Putamen (tissue), 1 donor: ENCODE data around the gene GIMAP7.
"Not testable (repeated sequence)": the region's sequence is repeated elsewhere in the genome, so short reads cannot be mapped to it uniquely, and the experiment has no call there.

Experiments
- DNase-seq: peaks from one replicate; pipeline ENCODE4 v3.0.0-alpha.2; 2016; ENCODE audit warnings: low spot score

Gene GIMAP7

DNA sequence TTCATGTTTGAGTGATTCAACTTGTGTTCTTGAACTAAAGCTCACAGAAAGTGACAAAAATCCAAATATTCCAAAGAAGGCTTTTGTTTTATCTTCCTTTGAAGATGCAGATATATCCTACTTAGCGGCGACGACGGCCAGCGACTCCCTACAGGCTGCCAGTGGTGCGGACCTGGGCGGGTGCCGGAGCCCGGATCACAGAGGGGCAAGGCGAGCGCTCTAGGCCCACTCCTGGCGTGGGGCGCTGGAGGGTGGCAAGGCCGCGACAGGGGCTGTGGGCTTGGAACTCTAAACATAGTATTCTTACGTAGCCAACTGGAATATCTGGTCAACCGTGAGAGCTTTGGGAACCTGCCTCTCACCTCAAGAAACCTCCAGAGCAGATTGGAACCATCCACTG, 914 bp upstream of the GIMAP7 start:
- DNase-seq: no peak

DNA sequence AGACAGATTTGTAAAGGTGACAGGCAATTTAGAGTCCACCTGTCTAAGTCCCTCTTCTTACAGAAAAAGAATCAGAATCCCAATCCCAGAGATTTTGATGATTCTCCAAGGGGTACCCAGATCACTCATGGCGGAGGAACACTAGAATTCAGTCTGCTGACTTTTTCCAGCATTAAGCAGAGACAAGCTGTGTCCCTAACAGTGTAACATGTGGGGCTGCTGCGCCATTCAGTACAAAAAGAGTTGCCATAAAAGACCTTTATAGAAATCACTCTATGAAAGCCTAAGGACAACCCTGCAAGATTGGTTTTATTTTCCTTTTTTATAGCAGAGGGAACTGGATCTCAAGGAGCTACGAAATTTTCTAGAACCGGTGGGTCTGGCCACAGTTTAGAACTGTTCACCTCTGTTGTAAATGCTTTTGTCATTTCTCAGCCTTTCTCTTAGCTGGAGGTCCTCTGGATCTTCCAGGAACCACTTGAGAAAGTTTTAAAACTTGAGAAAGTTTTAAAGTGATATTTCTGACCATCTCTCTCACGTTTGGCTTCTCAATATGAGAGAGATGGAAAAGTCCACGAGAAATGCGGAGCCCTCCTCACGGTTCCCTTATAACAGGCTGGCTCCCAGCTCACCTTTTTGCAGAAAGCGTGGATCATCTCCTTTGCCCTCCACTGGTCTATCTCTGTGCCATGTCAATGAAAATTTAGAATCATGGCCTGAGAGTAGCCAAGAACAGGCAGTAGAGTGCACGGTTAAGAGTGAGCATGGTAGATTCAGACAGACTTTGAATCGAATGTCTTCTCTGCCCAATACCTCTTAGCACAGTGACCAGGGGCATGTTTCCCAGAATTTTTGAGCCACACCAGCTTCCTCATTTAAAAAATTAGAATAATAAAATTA, 826 bp downstream of the GIMAP7 start:
- DNase-seq: no peak

- no peak for DNase-seq
Observed at GRCh38 chr7:150516956-150517745, 2.5 kb downstream of the GIMAP7 start.

- no peak for DNase-seq
Observed at GRCh38 chr7:150519310-150519709, 4.6 kb downstream of the GIMAP7 start.

DNA sequence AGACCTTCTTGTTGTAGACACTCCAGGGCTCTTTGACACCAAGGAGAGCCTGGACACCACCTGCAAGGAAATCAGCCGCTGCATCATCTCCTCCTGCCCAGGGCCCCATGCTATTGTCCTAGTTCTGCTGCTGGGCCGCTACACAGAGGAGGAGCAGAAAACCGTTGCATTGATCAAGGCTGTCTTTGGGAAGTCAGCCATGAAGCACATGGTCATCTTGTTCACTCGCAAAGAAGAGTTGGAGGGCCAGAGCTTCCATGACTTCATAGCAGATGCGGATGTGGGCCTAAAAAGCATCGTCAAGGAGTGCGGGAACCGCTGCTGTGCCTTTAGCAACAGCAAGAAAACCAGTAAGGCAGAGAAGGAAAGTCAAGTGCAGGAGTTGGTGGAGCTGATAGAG, 5.5 kb downstream of the GIMAP7 start:
- no peak for DNase-seq

DNA sequence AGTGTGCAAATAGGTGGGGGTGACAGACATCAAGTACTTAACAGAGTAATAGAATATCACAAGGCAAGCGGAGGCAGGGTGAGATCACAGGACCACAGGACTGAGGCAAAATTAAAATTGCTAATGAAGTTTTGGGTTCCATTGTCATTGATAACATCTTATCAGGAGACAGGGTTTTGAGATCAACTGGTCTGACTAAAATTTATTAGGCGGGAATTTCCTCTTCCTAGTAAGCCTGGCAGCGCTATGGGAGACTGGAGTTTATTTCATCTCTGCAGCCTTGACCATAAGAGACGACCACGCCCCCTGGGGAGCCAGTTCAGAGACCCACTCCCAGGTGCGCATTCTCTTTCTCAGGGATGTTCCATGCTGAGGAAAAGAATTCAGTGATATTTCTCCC, 8.3 kb downstream of the GIMAP7 start:
- DNase-seq: not testable (repeated sequence)

DNA sequence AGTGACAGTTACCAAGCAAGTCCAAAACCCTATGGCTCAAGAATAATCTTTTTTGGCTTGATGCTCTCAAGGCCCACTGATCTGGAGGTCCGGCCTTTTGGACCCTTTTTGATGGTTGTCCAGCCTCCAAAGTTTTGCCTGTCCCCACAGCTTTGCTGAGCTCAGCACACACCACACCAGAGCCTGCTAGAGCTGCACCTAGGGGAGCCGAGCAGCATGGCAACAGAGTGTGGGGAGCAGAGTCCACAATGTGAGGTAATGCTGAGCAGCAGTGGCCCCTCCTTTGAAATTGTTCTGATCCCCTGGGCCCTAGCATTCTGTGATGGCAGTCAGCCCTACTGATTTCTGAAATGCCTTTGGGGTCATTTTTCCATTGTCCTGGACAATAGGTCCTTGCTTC, 9.3 kb downstream of the GIMAP7 start:
- DNase-seq: no peak

GRCh38 chr7:150531704-150532103, 17.0 kb downstream of the GIMAP7 start:
- DNase-seq: no peak

DNA sequence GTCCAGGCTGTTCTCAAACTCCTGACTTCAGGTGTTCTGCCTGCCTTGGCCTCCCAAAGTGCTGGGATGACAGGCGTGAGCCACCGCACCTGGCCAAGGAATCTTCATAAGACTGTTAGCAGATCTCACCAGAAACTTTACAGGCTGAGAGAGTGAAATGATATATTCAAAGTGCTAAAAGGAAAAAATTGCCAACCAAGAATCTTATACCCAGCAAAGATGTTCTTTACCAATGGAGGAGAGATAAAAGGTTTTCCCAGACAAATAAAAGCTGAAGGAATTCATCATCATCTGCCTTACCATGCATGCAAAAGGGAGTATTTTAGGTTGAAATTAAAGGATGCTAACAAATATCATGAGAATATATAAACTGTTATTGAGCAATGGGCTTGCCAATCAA, 23.6 kb downstream of the GIMAP7 start:
- DNase-seq: no peak

- DNase-seq: no peak
Observed at GRCh38 chr7:150553163-150553562, 38.5 kb downstream of the GIMAP7 start.

DNA sequence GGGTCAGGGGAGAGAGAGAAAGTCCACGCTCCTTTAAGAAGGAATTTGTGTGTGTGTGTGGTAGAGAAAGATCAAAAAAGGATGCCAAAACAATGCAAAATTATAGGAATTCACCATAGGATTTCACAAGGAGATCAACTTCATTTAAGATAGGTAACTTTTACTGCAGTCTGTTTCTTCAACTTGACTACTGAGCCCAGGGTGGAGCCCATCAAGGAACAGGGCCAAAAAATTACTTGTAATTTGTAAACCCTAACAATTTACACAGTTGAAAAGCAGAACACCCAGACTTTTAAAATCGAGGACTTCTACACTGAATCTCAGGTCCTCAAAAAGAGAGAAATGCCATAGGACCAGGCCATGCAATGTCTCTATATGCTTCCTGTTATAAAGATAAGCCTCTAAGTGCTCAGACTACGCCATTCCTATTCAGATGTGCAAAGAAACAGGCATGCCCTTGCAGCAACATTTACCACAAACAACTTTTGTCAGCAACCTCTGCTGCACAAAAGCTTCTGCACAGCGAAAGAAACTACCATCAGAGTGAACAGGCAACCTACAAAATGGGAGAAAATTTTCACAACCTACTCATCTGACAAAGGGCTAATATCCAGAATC, 42.0 kb downstream of the GIMAP7 start:
- no peak for DNase-seq

DNA sequence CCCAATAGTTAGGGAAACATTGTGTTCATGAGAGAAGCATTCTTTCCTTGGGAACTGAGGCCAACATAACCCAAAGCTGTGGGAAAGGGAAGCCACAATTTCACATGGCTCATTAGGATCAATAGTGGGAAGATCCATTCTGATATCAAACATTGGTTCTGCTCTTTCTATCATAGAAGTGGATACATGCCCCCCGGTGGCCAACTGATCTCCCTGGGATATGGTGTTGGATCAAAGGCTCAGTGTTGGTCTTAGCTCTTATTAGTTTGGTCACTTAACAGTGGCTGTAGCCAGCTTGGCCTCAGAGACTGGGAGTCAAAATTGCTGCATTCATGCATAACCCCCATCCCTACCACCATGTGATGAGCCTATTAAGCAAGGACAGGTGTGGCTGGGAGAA, 45.8 kb downstream of the GIMAP7 start:
- no peak for DNase-seq

DNA sequence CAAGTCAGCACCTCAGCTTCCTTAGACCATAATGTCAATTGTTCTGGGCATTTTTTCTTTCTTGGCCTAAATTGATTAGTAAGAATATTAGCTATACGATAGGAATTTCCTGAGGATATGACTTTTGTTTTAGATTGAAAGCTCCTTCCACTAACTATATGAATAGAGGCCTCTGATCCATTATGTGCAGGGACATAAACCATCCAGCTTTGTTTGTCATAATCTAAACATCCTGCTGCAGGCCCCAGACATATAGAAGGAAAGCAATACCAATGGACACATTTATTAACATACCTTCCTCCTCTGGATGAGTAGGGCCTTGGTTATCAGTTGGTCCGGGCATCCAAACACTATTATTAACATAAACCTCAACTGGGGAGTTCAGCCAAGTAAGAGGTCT, 48.2 kb downstream of the GIMAP7 start:
- DNase-seq: no peak

DNA sequence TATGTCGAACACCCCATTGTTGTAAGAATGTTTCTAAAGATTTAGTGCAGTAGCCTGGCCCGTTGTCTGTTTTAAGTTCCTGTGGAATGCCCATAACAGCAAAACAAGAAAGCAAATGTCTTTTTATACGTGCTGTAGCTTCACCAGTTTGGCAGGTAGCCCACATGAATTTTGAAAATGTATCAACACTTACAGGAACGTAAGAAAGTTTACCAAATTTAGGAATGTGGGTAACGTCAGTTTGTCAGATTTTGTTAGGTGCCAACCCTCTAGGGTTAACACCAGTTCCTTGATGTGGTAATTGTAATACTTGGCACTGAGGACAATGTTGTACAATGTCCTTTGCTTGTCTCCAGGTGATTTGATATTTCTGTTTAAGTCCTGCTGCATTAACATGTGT, 49.3 kb downstream of the GIMAP7 start:
- no peak for DNase-seq

GRCh38 chr7:150564566-150564965, 49.9 kb downstream of the GIMAP7 start:
- no peak for DNase-seq

DNA sequence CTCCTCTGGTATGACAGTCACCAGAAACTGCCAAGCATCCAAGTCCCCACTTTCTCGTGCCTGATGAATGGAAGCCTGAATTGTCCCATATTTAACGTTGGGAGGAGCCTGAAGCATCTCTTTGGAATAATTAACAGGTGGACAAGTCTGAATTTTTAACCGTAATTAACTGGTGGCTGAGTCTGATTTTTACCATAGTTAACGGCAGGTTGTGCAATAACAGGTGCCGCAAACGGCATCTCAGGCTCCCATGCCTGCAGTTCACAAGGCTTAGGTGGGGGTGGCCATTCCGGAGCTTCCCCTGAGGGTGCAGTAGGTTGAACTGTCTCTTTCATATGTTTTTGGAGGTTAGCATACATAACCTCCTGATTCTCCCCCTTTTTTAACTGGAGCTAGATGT, 50.6 kb downstream of the GIMAP7 start:
- DNase-seq: no peak

GRCh38 chr7:150566123-150566522, 51.5 kb downstream of the GIMAP7 start:
- DNase-seq: no peak

DNA sequence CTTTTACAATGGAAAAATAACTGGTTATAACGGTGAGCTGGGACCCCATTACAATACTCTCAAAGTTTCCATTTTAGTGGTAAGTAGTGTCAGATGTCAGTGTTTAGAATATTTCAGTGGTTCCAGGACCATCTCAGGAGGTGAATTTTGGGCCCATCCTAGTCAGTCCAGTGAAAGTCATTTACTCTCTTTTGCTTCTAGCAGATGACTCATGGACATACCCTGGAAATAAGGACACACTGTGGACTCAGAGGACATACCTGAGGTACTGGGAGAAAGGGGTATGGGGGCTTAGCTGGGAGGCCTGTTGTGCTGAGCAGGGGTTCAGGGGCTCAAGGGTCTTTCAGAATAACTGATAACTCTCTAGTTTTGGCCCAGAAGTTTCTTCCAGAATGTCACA, 51.9 kb downstream of the GIMAP7 start:
- DNase-seq: no peak

GRCh38 chr7:150567169-150567568, 52.5 kb downstream of the GIMAP7 start, which contains the start of gene GIMAP4:
Gene GIMAP4 (plus strand): TSS chr7:150567390. CDS start chr7:150569902, 2,512 bp downstream.
- no peak for DNase-seq

- peak; percentile 38 for DNase-seq
Observed at GRCh38 chr7:150567871-150568301, 53.2 kb downstream of the GIMAP7 start.

- no peak for DNase-seq
Observed at GRCh38 chr7:150568714-150569113, 54.0 kb downstream of the GIMAP7 start.

GRCh38 chr7:150569245-150569955, 54.7 kb downstream of the GIMAP7 start:
- DNase-seq: no peak
